Adrenal gland (tissue), 12 donors: ENCODE measurements around the gene UNC5A. TPM values are rescaled to one million over a fixed set of nuclear protein-coding genes. Genes with fewer than 3 reads are reported as not detected.

Source experiments
- DNase-seq, 7 donors: peaks; one replicate each; pipeline ENCODE4 v3.0.0-alpha.2; 2019 to 2020
- H3K27ac ChIP-seq, 5 donors: fragments of 200-600 bp; sonication (generic) in 4 of 5; 1 replicate in 3 of 5; 2 replicates in 2 of 5; pipeline versions ENCODE4 v1.5.1 to v1.8.0; 2016 to 2020; ENCODE audit warnings: mild to moderate bottlenecking in 1 of 5
- H3K27me3 ChIP-seq: fragments of 200-600 bp; 2 replicates; pipeline ENCODE4 v1.8.0; 2021
- H3K36me3 ChIP-seq, 2 donors: fragments of 200-600 bp; replicated peaks in 1 of 2; 1 replicate in 1 of 2; 2 replicates in 1 of 2; pipeline versions ENCODE4 v1.5.1 to v1.8.0; 2018 to 2022
- H3K4me1 ChIP-seq, 2 donors: fragments of 200-600 bp; replicated peaks in 1 of 2; 1 replicate in 1 of 2; 2 replicates in 1 of 2; pipeline versions ENCODE4 v1.5.1 to v1.8.0; 2018 to 2021
- H3K4me3 ChIP-seq, 4 donors: fragments of 200-600 bp; sonication (generic) in 3 of 4; one replicate each; pipeline ENCODE4 v1.5.1; 2016 to 2018
- H3K9me3 ChIP-seq, 3 donors: fragments of 200-600 bp; sonication (generic) in 1 of 3; replicated peaks in 1 of 3; 1 replicate in 2 of 3; 2 replicates in 1 of 3; pipeline versions ENCODE4 v1.5.1 to v1.8.0; 2016 to 2021
- POLR2A ChIP-seq, 2 donors: fragments of 450-650 bp; IDR thresholded peaks; one replicate each; pipeline ENCODE4 v1.6.1; 2017; ENCODE audit warnings: antibody characterized with exemption in 2 of 2, mild to moderate bottlenecking in 2 of 2, moderate library complexity in 1 of 2
- WGBS, 4 donors: extraction: QIAGEN DNeasy Blood & Tissue Kit in 2 of 4; methylation state at CpG; one replicate each; pipeline versions ENCODE4 v1.1.5 to v1.1.7; 2013 to 2017; 5-methylcytosine and 5-hydroxymethylcytosine counted together
- intact Hi-C, 2 donors: fragments of 100-400 bp; cut with DNase I; formaldehyde crosslinking; loops; one replicate each; pipeline versions ENCODE4 v1.14.1 to v1.15.0; 2022 to 2023
- polyA plus RNA-seq, 3 donors: library from polyadenylated mRNA; stranded (reverse); fragments of 200-250 nt in 2 of 3; fragments of 350-450 nt in 1 of 3; fragmentation: Illumina TruSeq in 1 of 3; extraction: RNeasy Lipid Tissue Mini Kit (QIAGEN cat#74804) in 1 of 3; gene quantifications; one replicate each; pipeline ENCODE4 v1.2.3, GENCODE V29; 2013 to 2014
- total RNA-seq, 9 donors: library from RNA; depleted of rRNA in 4 of 9; stranded (reverse); fragments of >200 nt in 4 of 9; fragments of 120-200 nt in 1 of 9; fragmentation: NEBNext Ultra II Directional in 1 of 9; extraction: Animal tissue kit (Norgen Biotek cat#: 25700) in 1 of 9; gene quantifications; one replicate each; pipeline versions ENCODE4 v1.1.0 to v1.2.4, GENCODE V29; 2013 to 2023
- TF ChIP-seq, protein P1 (sequence below), 6 experiments: fragments of 450-650 bp in 4 of 6; fragments of 200-600 bp in 2 of 6; sonication (generic) in 1 of 6; IDR thresholded peaks; 1 replicate in 5 of 6; 2 replicates in 1 of 6; pipeline versions ENCODE4 v1.5.1 to v1.8.0; 2016 to 2021; ENCODE audit warnings: antibody characterized with exemption in 6 of 6, mild to moderate bottlenecking in 2 of 6, moderate library complexity in 1 of 6
- donor health status: healthy with polysubstance abuse.
- donor health status: Bipolar disorder and iron deficiency.
- donor health status: DM: yes; HTN: yes; CAD: no.
- donor health status: DM: no; HTN: no; CAD: no.
- donor health status: DM: no; HTN: no; CAD: no.
- donor health status: DM: yes; HTN: yes; CAD: no.

UNC5A gene
- total and polyA plus RNA-seq, 12 donors = 0.06 to 19.7 (median 3.5) TPM; not detected in 2

GRCh38 chr5:176830422-176830994, 20.1 kb downstream of the UNC5A start:
- no peak for DNase-seq
- Histone ChIP-seq H3K27me3 (peaks cover 4% of the 10 kb centered on the region), H3K27ac (no peak overlapping the region), H3K9me3 (no peaks in the 10 kb centered on the region), H3K4me3 (no peak overlapping the region), H3K36me3 (no peaks in the 10 kb centered on the region), H3K4me1 (no peaks in the 10 kb centered on the region)
- WGBS, 4 donors = 81 to 86% (median 85%) methylated on average over 19 to 23 of the region's 23 CpGs
- no peak for TF ChIP-seq POLR2A (IDR thresholded peaks at IDR 0.05)
- TF ChIP-seq, protein P1, sequence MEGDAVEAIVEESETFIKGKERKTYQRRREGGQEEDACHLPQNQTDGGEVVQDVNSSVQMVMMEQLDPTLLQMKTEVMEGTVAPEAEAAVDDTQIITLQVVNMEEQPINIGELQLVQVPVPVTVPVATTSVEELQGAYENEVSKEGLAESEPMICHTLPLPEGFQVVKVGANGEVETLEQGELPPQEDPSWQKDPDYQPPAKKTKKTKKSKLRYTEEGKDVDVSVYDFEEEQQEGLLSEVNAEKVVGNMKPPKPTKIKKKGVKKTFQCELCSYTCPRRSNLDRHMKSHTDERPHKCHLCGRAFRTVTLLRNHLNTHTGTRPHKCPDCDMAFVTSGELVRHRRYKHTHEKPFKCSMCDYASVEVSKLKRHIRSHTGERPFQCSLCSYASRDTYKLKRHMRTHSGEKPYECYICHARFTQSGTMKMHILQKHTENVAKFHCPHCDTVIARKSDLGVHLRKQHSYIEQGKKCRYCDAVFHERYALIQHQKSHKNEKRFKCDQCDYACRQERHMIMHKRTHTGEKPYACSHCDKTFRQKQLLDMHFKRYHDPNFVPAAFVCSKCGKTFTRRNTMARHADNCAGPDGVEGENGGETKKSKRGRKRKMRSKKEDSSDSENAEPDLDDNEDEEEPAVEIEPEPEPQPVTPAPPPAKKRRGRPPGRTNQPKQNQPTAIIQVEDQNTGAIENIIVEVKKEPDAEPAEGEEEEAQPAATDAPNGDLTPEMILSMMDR (IDR thresholded peaks at IDR 0.05) = no peak
- intact Hi-C loops = no loop called here

GRCh38 chr5:176830995-176831423, 20.6 kb downstream of the UNC5A start:
- no peaks in the 10 kb centered on the region for H3K9me3 ChIP-seq
- no peak overlapping the region for H3K4me3 ChIP-seq
- H3K27me3 ChIP-seq = peaks cover 4% of the 10 kb centered on the region
- intact Hi-C loops = no loop called here
- H3K27ac ChIP-seq = no peak overlapping the region
- no peak for DNase-seq
- no peak for TF ChIP-seq POLR2A (IDR thresholded peaks at IDR 0.05)
- TF ChIP-seq, protein P1 (IDR thresholded peaks at IDR 0.05) = no peak
- no peaks in the 10 kb centered on the region for H3K4me1 ChIP-seq
- H3K36me3 ChIP-seq = no peaks in the 10 kb centered on the region
- 21 to 27% (median 25%) methylated on average over 9 of the region's 9 CpGs for WGBS, 4 donors

- Histone ChIP-seq H3K4me1 (no peaks in the 10 kb centered on the region), H3K4me3 (no peak overlapping the region), H3K9me3 (no peaks in the 10 kb centered on the region), H3K27me3 (peaks cover 4% of the 10 kb centered on the region), H3K27ac (no peak overlapping the region), H3K36me3 (no peaks in the 10 kb centered on the region)
- intact Hi-C loops = no loop called here
- TF ChIP-seq POLR2A (IDR thresholded peaks at IDR 0.05) = no peak
- TF ChIP-seq, protein P1 (IDR thresholded peaks at IDR 0.05) = no peak
- no peak for DNase-seq
- WGBS, 4 donors = 52 to 68% (median 57%) methylated on average over 6 to 8 of the region's 8 CpGs
Measured at GRCh38 chr5:176831425-176831824, 21.1 kb downstream of the UNC5A start.

DNA sequence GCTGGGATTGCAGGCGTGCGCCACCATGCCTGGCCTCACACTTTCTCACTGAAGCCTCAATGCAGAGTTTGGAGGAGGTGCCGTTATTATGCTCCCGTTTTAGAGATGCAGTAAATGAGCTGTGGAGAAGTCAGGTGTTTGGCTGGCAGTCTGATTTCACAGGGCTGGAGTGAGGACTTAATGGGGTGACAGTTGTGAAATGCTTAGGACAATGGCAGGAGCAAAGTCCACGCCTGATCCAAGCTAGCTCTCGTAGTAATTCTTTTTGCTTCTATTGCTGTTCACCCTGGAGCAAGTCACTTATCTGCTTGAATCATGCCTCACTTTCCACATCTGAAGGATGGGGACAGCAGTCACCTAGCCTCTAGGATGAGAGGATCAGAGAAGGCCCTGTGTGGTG, 21.8 kb downstream of the UNC5A start:
- no peak for DNase-seq
- Histone ChIP-seq H3K36me3 (no peaks in the 10 kb centered on the region), H3K27me3 (peaks cover 4% of the 10 kb centered on the region), H3K4me1 (no peaks in the 10 kb centered on the region), H3K9me3 (no peaks in the 10 kb centered on the region), H3K27ac (no peak overlapping the region), H3K4me3 (no peak overlapping the region)
- 81 to 87% (median 83%) methylated on average over 6 of the region's 6 CpGs for WGBS, 4 donors
- intact Hi-C loops = no loop called here
- TF ChIP-seq POLR2A (IDR thresholded peaks at IDR 0.05) = no peak
- TF ChIP-seq, protein P1 (IDR thresholded peaks at IDR 0.05) = no peak
